ENCODE measurements around the gene FAXC.

The FAXC gene

DNA sequence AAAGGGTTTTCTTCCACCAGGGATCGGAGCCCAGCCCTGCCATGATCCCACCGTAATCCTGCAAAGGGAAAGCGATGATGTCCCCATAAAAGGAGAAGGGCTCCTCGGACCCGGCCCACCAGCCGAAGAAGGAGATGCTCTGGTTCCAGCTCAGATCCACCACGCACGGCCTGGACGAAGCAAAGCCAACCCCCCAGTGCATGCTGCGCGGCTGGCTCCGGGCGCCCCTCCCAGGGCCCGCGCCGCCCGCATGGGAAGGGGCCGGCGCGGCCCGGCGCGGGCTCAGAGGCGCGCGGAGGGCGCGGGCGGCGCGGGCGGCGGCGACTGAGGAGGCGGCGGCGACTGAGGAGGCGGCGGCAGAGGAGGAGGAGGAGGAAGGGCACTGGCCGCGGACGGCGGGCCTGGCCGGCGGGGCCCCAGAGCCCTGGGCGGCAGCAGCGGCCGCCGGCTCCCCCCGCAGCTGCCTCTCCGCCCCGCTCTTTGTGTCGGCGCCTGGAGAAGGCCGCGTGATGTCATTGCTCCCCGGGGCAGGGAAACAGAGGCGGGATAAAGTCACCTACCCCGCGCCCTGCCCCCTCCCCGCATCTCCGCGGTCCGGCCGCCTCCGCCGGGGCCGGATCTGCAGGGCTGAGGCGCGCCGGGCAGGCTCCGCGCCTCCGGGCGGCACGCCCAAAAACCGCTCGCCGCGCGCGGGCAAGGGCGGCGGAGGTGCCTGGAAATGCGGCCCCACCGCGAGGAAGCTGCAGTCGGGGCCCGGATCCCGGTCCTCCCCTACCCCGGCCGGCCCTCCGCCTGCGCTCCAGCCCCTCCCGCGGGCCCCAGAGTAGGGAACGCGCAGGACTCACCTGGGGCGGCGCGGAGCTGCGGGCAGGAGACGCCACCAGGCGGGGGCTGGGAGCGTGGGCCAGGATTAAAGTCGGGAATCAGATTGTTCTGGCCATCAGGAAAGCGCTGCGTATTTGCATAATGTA lies at the start of gene FAXC:
FAXC (minus strand) TSS at position 504 of the 971 bp plus-strand sequence; CDS start at position 202, 302 bp downstream.
- no peak for DNase-seq

DNA sequence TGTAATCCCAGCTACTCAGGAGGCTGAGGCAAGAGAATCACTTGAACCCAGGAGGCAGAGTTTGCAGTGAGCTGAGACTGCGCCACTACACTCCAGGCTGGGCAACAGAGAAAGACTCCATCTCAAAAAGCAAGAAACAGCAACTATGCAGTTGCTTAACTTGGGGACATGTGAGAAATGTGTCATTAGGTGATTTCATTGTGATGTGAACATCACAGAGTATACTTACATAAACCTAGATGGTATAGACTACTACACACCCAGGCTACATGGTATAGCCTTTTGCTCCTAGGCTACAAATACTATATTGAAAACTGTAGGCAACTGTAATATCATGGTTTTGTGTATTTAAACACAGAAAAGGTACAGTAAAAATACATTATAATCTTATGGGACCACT lies 47.8 kb upstream of the FAXC start:
- no peak for DNase-seq

DNA sequence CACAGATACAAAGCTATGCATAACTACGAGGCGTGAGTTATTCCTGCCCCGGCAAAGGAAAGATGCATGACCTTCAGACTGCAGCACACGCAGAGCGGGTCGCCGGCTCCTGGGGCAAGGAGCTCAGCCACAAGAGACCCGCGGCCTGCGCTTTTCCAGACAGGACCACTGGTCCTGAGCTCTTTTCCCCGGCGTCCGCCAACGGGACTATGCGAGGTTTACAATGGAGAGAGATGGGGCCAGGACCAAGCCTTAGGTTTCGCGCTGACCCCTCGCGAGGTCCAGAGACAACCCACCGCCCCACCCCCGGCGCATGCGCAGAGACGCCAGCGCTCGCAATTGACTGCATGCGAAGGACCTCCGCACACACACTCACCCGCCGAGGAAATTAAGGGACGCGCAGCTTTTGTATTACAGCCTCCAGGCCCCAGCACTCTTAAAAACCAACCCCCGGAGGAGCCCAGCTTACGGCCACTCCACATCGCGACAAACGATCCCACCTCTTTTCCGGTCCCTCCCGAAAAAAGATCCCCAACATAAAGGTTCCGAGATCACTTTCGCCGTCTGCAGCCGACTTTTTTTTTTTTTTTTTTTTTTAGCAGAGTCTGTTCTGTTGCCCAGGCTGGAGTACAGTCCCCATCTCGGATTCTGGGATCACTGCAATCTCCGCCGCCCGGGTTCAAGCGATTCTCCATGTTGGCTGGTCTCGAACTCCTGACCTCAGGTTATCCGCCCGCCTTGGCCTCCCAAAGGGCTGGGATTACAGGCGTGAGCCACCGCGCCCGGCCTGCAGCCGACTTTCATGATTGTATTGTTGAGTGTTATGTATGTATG lies 44.4 kb upstream of the FAXC start, which contains the start of gene COQ3:
COQ3 (minus strand) TSS at position 498 of the 834 bp plus-strand sequence; CDS start at position 482, 16 bp downstream.
- peak; percentile 37 for DNase-seq

DNA sequence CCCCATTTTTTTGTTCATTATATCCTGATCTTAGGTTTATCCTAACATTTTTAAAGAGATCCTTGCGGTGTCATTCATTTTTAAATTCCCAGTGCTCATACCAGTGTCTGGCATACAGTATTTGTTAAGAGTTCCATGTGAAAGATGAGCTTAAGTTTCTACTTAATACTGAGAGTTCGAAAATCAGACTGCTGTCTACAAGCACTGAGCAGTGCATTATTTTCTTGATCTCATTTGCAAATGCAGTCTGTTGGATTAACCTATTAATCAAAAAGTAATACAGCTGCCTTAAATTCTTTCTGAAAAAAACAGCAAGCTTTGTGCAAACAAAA lies 43.9 kb upstream of the FAXC start:
- DNase-seq = no peak

DNA sequence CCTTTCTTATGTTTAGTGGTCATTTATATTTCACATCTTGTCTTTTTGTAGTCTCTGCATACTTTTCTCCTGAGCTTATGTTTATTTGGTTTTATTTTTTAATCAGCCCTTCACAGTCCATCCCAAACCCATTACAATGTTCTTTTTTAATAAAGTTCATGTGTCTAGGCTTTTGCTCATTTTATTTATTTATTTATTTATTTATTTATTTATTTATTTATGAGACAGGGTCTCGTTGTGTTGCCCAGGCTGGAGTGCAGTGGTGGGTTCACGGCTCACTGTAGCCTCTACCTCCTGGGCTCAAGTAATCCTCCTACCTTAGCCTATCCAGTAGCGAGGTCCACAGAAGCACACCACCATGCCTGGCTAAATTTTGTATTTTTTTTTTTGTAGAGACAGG lies 41.4 kb upstream of the FAXC start:
- no peak for DNase-seq

DNA sequence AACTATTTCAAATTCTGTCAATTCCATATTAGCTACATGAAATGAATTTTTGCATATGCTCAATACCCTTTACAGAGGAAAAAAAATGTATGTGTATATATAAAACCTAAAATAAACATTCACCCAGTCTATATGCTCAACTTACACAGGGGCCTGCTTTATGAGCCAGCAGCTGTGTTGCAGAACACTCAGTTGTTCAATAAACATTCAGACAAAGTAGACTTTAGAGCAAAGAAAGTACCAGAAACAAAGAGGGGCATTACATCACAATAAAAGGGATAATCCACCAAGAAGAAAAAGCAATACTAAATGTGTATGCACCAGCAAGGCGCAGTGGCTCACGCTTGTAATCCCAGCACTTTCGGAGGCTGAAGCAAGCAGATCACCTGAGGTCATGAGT lies 35.0 kb upstream of the FAXC start:
- DNase-seq = no peak

DNA sequence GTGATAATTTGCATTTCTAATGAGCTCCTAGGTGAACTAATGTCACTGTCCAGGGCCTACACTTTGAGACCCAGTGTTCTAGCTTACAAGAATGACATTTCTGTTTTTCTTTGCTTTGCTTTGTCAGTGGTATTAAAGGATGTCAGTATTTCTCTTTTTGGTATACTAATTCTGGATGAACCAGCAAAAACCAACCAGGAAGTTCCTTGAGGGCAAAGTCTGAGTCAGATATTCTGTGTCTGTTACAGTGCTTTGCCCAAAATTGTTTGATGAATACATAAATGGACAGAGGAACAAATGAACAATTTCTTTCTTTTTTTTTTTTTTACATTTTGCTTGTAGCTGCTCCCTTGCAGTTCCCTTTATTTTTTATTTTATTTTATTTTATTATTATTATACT lies 29.2 kb upstream of the FAXC start:
- no peak for DNase-seq

DNA sequence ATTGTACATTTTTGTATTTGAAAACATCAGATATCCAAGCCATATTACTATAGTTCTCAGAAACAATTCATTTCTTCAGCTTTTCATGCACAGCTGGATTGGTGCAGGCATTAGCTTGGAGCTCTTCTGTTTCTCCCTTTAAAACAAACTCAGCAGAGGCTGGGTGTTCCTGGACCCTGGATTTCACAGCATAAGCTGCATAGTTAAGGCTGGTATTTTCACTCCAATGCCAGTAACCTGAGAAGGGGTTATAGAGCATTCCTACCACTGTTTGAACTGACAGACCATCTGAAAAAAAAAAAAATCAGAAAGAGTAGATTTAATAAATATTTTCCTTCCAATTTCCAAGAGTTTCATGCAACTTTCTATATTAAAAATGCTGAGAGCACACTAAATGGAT lies 20.1 kb upstream of the FAXC start:
- DNase-seq = no peak

DNA sequence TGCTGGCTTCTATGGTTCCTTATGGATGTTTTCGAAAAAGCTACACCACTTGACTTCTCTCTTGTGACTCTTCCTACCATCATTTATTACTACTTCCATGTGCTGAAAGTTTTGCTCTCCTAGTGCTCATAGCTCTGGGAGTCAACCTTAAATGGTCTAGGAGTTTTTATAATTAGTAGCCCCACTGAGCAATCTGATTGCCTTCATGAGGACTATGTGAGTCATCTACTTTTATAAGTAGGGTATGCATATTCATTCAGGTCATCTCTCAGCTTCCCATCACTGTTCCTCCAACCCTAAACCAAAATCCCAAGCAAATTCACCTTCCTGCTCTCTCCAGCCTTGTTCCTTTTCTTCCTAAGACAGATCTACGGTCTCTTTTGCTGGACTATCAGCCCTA lies 17.4 kb upstream of the FAXC start:
- DNase-seq = no peak

DNA sequence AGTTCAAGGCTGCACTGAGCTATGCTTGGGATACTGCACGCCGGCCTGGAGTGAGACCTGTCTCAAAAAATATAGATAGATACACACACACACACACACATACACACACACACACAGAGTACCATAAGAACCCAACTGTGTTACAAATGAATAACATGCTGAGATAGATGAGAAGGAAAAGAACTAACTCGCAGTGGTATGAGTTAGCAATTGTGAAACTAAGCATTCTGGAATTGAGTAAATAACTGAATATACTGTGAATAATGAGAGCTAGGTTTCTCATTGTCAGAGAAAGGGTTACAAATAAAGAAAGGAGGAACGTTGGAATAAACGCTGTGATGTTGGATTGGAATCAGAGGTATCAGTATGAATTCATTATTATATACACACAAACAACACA lies 14.6 kb upstream of the FAXC start:
- no peak for DNase-seq

DNA sequence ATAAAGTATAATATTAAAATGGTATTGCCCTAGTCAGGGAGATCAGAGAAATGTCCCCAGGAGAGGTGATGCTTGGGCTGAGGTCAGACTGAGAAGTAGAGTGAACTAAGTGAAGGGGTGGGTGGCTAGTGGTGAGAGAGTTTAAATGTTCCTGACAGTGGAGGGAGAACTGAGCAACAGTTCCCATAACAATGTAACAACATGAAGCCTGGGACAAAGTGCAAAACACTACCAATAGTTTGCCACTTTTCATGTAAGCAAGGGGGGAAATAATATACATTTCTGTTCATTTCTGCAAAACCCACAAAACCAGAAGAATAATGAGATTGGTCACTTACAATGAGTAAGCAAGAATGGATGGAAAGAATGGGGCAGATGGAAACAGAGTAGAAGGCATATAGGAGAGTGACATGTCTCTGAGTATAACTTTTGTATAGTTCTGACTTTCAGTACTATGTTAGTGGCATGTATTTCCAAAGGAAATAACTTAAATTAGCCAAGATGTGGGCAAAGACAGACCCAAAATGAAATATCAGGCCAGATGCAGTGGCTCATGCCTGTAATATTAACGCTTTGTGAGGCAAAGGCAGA lies 13.3 kb upstream of the FAXC start:
- DNase-seq = no peak

DNA sequence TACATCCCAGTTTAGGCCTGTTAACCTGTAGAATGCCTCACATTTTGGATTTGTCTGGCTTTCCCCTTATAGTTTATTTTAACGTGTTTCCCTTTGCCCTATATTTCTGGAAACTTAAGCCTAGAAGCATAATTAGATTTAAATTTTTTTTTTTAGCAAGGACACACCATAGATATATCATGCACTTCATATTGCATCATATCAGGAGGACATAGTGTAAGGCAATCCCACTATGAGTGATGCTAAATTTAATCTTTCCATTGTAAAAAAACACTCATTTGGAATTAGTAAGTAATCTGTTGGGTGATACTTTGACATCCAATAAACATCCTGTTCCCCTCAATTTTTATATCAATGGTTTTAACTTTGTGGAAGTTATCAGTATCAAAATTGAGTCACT lies 10.3 kb upstream of the FAXC start:
- no peak for DNase-seq

DNA sequence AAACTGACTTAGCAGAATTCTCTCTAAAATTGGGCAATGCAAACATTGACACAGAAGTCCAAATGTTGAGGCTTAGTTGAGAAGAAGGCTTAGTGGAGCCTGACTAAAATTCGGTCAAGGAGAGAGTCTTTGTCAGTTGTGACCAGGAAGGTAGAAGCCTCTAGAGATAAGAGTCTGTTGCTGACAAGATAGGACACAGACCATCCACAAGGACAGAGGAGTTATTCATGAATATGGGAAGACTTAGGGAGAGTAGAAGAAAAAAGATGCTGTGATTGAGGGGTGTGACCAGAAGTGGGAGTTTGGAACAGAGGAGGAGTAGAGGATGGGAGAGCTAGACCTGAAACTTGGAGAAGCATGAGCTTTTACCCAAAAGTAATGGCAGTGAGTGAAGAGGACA lies 7.2 kb upstream of the FAXC start:
- DNase-seq = no peak

DNA sequence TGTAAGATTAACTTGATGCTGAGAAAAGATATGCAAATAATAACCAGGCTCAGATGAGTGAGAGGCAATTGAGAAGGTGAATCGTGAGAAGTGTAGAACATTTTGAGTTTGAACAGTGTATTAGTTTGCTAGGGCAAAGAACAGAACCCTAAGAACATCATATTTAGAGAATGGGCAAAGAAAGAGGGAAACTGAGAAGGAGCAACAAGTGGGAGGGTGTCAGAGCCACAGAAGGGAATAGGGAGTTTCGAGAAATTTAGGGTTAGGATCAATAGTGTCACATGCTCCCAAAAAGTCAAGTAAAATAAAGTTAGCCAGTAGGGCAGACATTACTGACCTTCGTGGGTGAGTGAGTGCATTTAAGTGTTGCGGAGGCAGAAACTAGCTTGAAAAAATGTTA lies 5.5 kb upstream of the FAXC start:
- DNase-seq = no peak

DNA sequence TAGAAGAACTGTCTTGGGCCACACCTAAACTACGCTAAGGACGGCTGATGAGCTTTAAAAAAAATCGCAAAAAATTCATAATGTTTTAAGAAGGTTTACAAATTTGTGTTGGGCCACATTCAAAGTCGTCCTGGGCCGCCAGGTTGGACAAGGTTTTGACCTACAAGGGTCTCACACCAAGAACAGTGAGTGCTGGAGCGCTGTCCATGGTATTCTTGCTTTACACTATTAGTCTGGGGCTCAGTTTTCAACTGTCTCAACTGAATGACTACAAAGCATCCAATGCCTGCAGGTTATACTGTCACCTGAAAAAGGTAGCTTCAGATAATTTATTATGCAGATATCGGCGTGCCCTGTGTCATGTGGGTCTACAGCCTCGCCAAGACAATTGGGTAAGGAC lies 3.7 kb upstream of the FAXC start:
- no peak for DNase-seq

DNA sequence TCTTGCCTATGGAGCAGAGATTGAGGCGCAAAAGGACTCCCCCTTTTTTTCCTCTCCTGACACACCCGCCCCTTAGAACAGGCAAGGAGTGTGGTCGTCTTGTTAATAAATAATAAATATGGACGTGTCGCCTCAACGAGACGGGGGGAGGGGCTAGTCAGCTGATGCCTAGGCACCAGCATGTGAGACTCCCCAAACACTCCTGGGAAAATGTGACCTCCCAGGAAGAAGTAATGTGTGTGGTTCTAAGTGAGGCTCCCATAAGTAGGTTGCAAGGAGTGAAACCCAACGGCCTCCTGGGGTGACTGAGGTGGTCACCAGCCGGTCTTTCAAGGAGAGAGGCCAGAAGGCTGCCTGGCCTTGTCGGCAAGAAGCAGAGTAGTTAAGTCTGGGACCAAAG lies 1.1 kb upstream of the FAXC start:
- DNase-seq = no peak

DNA sequence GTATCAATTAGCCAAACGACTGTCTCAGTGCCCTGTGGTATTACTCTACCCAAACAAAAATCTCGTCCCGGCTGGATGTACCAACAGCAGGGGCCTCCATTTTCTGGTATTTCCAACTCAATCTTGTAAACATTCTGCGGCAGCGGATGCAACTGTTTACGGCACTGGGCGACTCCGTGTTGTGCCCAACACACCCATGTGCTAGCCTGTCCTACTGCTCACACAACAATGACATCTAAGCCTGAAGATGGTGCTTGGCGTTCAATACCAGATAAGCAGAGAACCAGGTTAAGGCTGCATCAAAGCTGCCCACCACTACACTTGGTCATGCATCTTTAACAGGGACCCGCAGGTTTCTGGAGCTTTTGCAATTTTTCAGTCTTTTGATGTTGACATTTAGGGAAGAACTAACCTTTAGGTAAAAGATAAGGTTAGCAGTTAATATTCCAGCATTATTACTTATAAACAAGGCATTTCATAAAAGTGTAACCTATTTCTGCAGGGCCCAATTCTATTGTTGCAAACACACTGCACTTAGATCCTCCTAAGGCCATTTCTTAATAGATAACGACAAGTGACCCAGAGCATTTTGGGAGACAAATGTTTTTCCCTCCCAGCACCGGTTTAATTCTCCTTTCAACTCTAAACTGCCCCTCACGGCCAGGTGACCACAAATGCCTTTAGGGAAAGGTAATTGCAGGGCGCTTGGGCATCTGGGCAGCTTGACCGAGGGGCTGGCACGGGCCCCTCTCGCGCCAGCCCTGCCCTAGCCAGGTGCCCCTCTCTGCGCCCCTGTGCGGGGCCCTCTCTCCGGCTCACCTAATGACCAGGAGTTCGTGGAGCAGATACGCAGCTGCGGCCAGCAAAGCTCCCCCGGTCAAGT lies 945 bp downstream of the FAXC start:
- no peak for DNase-seq

DNA sequence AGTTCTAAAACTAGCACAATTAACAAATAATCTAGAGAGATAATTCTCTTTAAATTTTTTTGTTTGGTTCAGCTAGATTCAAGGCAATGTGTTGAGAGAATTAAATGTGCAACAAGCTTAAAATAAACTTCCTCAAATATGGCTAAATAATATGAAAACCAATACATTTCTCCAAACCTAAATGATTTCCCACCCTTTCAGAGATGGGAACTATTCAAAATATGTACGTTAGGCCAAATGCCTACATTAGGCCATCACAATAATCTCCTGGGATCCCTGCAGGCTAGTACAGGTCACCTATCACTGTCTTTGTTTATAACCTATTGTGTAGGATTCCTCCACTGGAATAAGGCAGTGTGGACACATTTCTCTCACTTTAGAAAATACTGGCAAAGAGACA lies 1.7 kb downstream of the FAXC start:
- no peak for DNase-seq

DNA sequence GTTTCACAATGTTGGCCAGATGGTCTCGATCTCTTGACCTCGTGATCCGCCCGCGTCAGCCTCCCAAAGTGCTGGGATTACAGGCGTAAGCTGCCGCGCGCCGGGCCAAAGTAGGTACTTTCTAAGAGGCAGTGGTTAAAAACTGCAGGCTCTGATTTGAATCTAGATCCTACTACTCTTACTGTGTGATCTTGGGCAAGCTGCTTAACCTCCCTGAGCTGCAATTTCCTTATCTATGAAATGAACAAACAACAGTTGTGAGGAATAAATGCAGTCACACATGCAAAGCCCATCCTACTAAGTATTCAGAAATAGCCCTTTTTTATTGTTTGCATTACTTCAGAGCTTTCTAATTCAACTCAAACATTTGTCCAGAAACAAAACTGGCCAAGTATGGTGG lies 2.9 kb downstream of the FAXC start:
- no peak for DNase-seq

DNA sequence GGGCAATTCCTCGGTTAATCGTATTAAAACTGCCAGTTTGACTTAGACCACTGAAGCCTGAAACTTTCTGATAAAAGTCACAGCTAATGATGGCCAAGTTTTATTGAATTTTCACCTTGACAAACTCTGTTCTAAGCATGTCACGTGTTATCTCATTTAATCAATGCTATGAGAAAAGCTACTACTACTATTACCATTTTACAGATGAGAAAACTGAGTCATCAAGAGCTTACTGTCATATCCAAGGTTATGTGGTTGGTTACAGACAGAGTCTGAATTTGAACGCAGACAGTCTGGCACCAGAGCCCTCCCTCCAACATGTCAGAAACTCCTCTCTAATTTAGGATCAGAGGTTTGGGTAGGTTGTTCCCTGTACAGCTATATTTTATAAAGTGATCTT lies 4.3 kb downstream of the FAXC start:
- no peak for DNase-seq

DNA sequence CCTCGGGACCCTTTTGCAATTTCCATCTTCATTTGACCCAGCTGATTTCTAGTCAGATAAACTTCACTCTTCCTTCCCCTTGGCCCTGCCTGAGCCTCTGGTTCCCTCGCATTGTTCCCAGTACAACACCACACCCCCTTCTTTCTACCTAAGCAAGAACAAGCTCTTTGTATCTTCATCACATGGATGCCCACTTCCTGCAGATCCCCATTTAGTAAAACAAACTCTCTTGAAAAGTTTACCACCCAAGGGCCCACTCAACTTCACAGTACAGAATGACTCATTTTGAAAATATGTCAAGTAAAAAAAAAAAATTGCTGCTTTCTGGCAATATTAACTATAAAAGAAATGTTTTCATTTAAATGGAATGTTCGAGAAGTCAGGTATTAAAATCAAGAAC lies 5.2 kb downstream of the FAXC start:
- DNase-seq = no peak

DNA sequence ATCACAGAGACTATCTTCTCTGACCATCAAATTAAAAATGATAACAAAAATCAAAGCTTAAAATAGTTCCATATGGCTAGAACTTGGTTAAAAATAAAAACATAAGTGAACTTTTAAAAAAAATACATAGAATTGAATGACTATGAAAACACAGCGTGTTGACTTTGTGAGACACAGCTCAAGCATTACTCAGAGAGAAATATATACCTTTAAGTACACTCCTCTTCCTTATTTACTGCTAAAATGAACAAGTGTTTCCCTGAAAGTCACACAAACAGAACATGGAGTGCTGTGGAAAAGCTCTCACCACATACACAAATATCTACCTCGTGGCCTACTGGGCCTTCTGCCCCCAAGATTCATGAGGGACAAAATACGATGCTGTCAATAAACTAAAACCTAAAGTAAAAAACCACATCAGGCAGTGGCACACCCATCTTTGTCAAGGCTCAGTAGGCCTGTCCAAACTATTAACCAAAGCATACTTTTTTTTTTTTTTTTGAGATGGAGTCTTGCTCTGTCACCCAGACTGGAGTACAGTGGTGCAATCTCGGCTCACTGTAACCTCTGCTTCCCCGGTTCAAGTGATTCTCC lies 7.5 kb downstream of the FAXC start:
- DNase-seq = no peak

Data from NCI-H1417 treated with DMSO at 0.1 percent for 48 hours (cell line).